AG09319 (cell line): Measurements from ENCODE around the gene DACH1.

Experiments used
- DNase-seq: peaks from one replicate; pipeline ENCODE4 v3.0.0-alpha.2; 2010; ENCODE audit warnings: low read depth; ENCODE audit errors: extremely low read depth
- TF ChIP-seq, protein P1 (sequence below): IDR thresholded peaks from 2 replicates; pipeline ENCODE4 v1.5.1; 2011; ENCODE audit warnings: low read depth, mild to moderate bottlenecking, inconsistent platforms, low read length, moderate library complexity

DACH1 gene

DNA sequence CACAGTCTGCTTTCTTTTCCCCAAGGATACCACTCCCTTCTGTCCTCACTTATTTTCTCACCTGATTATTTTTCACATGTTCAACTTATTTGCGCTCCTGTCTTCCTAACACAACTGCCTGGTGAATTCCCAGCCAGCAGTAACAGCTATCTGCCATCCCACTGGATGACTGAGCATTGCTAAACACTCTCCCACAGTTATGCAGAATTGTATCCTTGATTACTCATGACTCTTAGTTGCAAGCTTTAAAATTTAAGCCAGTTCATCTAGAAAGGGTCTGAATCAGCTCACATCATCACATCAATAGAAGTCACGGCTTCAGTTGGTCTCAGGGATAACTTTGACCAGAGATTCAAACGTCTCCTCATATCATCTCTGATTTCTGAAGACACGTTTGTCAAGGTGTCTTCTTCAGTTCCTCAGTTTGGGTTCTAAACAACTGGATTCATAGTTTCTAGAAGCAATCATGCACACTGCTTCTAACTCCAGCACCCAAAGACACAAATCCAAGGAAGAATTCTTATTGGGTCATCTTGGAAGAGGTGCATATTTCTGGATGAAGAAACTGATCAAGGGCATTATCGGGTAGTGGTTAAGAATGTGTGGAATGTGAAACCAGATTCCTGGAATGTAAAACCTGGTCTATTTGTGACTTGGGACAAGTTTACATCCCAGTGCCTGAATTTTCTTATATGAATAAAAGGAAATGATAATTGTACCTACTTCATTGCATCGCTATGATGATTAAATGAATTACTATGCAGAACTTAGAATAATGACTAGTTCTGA lies 13.9 kb upstream of the DACH1 start:
- DNase-seq: no peak
- TF ChIP-seq, protein P1, sequence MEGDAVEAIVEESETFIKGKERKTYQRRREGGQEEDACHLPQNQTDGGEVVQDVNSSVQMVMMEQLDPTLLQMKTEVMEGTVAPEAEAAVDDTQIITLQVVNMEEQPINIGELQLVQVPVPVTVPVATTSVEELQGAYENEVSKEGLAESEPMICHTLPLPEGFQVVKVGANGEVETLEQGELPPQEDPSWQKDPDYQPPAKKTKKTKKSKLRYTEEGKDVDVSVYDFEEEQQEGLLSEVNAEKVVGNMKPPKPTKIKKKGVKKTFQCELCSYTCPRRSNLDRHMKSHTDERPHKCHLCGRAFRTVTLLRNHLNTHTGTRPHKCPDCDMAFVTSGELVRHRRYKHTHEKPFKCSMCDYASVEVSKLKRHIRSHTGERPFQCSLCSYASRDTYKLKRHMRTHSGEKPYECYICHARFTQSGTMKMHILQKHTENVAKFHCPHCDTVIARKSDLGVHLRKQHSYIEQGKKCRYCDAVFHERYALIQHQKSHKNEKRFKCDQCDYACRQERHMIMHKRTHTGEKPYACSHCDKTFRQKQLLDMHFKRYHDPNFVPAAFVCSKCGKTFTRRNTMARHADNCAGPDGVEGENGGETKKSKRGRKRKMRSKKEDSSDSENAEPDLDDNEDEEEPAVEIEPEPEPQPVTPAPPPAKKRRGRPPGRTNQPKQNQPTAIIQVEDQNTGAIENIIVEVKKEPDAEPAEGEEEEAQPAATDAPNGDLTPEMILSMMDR: no peak

DNA sequence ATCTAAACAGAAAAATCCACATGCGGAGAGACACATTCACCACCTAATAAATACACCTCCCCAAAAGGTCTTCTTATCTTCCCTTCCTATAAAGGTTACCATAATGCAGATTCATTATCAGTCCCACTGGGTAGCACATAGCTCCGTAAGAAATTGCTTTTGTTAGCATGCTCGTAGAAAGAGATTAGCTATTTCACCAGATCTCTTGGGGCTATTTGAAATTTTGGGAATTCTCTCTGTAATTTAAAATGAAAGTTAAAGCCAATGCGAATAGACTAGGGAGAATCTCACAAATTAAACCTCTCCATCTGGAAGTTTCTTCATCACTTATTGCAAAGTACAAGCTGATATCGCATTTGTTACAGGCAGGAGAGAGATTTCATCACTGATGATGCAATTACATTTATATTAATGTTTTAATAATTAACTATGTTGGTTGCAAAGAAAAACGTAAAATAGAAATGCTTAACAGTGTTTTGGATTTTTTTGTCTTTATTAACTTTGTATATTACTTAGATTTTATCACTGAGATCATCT lies 12.9 kb upstream of the DACH1 start:
- no peak for DNase-seq
- TF ChIP-seq, protein P1: no peak

GRCh38 chr13:71879129-71879535 lies 12.1 kb upstream of the DACH1 start:
- TF ChIP-seq, protein P1: peak; percentile 60

GRCh38 chr13:71877256-71877653 lies 10.3 kb upstream of the DACH1 start:
- TF ChIP-seq, protein P1: no peak
- DNase-seq: no peak

More at GRCh38 chr13:71879129-71879535, 12.1 kb upstream of the DACH1 start:
- DNase-seq: no peak

GRCh38 chr13:71876648-71877255 lies 9.7 kb upstream of the DACH1 start:
- DNase-seq: no peak
- TF ChIP-seq, protein P1: no peak

DNA sequence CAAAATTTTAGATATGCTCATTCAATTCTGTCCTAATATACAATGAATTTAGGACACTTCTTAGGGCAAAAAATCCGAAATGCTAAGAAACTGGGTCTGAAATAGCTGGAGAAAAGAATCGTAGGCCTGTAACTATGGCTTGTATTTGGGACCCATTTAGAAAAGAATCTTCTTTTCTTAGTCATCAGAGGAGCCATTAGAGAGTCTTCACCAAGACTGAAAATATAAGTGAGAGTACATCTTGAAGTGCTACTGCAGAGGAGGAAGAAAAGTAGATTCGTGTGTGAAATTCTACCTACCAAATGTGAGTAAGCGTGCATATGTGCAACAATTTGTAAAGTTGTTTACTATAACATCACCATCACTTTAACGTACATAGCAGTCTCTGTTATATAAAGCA lies 8.8 kb upstream of the DACH1 start:
- no peak for DNase-seq
- TF ChIP-seq, protein P1: no peak

DNA sequence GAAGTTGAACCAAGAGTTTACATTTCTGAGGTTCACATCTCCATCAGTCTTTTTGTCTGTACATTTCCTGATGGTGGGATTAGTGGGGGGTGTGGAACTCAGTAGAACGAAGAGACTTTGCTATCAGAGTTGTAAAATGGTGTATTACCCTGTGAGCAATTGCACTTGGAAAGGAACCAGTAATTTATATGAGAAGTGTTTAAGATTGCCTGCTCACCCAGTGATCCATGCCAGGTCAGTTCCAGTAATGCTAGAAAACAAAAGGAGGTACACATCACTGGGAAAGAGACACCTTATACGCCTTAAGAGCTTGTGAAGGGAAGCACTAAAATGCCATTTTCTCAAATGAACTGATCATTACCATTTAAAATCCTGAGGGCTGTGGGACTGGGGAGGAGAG lies 7.5 kb upstream of the DACH1 start:
- no peak for DNase-seq
- TF ChIP-seq, protein P1: no peak
